Measurements from ENCODE around the gene MAZ.

GRCh38 chr16:29790183-29790948, 16.0 kb upstream of the MAZ start, which contains the start of gene KIF22:
- peak; percentile 80 for TF ChIP-seq POLR2AphosphoS5 (IDR thresholded peaks at IDR 0.05; ENCODE audit: low read depth, low read length)
- TF ChIP-seq TAF1 (IDR thresholded peaks at IDR 0.05; ENCODE audit: borderline replicate concordance, low read depth, low read length) = peak; percentile 55; the same call in 1 of the 2 replicates
- TF ChIP-seq POLR2A (IDR thresholded peaks at IDR 0.05; ENCODE audit: low read depth, low read length) = peak; percentile 89

All from GM12892 (cell line).